ENCODE data around the gene IFI6.
"Not testable (repeated sequence)": the region's sequence is repeated elsewhere in the genome, so short reads cannot be mapped to it uniquely, and the experiment has no call there.

The IFI6 gene, protein sequence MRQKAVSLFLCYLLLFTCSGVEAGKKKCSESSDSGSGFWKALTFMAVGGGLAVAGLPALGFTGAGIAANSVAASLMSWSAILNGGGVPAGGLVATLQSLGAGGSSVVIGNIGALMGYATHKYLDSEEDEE

DNA sequence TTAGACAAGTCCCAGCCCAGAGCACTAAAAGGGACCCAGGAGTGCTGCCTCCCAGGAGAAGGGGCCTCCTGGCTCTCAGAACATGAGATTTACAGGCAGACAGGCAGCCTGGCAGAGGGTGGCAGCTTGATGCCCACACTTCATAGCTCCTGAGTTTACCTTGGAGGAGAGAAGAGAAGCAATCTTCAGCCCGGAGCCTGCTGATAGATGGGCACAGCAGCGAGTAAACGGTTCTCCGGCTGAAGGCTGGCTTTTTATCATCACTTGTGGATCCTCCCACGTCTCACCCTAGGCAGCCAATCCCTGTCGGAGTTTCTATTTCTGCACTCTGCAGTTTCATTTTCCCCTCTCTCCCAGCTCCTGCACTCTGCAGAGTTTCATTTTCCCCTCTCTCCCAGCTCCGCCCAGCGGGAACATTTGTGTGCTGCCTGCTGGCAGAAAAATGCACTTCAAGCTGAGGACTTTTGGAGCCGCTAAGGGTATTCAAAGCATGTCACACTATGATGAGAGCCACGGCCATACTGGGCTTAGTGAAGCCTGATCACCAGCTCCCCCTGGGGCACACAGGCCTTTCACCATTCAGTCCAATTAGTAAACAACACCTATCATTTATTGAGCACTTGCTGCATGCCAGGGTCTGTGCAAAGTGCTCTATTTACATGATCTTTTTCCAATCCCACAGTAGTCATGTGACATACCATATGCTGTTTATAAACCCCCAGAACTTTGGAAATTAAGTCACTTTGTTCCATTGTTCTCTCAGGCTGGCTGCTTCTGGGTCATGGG is at the start of gene IFI6:
TSS of gene IFI6 (minus strand) at position 229 of the 786 bp plus-strand sequence. CDS start 2,878 bp downstream, outside the sequence.
- DNase-seq (ENCODE audit: low read depth): peak; percentile 97

DNA sequence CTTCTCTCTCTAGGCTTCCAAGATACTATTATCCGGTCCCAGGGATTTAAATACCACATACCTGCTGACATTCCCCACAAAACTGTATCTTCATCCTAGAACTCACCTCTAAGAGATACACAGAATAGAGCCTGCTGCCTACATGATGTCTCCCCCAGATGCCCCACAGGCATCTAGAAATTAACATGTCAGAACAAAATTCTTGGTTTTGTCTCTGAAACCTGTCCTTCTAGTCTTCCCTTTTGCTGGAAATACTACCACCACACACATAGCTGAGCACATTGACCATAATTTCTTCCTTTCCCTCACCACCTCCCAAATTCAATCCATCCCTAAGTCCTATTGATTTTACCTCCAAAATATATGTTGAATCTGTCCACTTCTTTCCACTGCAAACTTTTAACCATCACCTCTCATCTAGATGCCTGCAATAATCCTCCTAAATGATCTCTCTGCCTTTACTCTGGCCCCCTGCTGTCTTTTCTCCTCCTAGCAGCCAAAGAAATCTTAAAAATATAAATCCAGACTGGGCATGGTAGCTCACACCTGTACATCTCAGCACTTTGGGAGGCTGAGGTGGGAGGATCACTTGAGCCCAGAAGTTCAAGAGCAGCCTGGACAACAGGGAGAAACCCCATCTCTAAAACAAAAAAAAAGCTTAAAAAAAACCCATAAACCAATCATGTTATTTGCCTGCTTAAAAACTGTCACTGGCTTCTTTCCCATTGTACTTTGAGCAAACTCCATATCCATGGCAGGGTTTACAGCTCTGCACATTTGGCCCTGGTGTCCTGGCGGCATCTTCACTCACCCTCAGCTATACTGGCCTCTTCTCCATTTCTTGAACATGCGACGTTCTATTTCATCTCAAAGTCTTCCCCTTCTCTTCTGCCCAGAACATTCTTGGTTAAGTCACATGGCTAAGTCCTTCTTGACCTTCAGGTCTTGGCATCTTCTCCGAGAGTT is 47.6 kb upstream of the IFI6 start:
- peak; percentile 42 for DNase-seq (ENCODE audit: low read depth)

DNA sequence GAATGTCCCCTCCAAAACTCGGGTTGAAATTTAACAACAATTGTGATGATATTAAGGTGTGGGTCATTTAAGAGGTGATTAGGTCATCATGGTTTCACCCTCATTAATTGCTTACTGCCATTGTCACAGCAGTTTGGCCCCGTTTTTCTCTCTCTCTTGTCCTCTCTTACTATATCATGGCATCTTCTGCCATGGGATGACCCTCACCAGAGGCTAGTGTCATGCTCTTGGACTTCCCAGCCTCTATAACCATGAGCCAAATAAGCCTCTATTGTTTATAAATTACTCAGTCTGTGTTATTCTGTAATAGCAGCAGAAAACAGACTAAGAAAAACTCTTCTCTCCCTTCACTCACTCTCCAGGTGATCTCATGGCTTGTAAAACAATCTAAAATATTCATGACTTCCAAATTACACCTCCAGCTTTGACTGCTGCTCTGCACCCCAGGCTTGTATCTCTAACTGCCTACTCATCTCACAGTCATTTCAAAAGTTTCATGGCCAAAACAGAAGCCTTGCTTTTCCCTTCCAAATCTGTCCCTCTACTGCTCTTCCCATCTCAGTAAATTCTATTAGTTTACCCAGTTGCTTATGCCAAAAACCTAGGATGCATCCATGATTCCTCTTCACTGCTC is 44.4 kb upstream of the IFI6 start:
- no peak for DNase-seq (ENCODE audit: low read depth)

DNA sequence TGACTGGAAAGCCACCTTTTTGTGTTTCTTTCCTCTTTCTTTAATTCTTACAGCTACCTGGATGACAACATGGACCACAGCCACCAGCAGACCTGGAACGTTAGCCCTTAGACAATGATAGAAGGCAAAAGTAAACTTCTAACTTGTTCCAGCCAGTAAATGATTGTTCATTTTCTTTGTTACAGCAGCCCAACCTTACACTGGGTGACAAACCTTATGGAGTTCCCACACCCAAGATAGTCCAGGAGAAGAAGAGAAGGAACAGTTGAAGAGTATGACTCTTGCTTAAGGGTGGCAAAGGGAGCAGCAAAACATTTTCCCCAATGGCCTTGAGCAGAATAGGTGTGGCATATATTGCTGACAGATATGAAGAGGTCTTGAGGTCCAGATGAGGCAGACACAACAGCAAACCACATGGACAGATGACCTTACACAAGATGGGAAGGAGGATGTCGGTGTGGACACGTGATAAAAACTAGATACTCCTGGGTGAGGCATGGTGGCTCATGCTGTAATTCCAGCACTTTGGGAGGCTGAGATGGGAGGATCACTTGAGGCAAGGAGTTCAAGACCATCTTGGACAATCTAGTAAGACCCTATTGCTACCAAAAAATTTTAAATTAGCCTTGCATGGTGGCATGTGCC is 42.0 kb upstream of the IFI6 start:
- no peak for DNase-seq (ENCODE audit: low read depth)

DNA sequence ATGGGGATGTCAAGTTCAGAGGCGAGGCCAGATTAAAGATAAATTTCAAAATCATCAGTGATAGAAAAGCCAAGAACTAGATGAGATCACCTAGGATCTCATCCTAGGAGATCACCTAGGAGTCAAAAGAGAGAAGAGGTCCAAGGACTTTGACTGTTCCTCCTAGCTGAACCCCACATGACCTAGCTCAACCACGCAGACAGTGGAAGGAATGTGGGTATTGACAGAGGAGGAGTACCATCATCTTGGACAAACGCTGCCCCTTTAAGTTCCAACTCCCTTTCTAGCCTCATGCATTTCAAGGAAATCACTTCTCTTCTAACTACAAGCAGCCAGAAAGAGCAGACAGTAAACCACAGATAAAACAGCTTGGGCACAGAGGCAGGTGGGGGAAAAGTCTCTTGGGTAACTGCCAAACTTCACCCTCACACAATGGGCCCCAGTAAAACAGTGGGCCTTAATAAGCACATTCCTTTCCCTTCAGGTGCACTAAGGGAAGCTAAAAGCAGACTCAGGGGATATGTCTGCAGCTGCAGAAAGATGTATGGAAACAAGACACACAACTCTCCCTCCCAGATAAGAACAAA is 41.2 kb upstream of the IFI6 start:
- no peak for DNase-seq (ENCODE audit: low read depth)

DNA sequence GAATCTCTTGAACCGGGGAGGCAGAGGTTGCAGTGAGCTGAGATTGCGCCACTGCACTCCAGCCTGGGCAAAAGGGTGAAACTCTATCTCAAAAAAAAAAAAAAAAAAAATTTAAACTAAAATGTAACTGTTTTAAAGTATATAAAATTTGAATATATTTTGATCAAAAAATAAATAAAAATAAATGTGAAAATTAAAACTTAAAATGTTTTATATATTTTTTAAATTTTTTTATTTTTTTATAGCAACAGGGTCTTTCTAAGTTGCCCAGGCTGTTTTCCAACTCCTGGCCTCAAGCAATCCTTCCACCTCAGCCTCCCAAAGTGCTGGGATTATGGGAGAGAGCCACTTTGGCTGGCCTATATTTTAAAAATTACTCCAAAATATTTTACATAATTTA is 38.6 kb upstream of the IFI6 start:
- no peak for DNase-seq (ENCODE audit: low read depth)

DNA sequence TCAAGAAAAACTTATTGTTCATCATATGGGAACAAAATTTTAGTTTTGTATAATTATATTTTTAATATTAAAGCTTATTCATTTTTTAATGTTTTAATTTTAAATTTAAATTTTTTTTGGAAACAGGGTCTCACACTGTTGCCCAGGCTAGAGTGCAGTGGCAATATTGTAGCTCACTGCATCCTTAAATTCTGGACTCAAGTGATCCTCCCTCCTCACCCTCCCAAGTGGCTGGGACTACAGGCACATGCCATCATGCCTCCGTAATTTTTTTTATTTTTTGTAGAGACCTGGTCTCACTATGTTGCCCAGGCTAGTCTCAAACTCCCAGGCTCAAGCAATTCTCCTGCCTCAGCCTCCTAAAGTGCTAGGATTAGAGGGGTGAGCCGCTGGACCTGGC is 33.6 kb upstream of the IFI6 start:
- DNase-seq (ENCODE audit: low read depth): no peak

DNA sequence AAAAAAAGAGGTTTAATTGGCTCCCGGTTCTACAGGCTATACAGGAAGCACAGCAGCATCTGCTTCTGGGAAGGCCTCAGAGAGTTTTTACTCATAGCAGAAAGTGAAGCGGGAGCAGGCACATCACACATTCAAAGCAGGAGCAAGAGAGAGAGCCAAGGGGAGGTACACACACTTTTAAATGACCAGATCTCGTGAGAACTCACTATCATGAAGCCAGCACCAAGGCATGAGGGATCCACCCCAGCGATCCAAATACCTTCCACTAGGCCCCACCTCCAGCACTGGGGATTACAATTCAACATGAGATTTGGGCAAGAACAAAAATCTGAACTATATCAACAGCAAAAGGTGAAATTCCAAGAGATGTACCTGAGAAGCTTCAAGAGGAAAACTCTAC is 33.0 kb upstream of the IFI6 start:
- no peak for DNase-seq (ENCODE audit: low read depth)

DNA sequence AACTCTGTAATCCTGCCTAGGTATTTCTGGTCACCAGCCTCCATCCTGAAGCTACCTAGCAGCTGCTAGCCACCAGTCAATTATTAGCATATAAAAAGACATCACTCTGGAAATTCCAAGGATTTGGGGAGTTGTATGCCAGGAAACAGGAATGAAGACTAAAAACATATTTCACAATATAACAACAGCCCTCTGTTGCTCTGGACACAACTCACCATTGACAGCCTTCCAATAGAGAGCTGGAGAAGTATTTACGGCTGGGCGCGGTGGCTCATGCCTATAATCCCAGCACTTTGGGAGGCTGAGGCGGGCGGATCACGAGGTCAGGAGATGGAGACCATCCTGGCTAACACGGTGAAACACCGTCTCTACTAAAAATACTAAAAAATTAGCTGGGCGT is 24.8 kb upstream of the IFI6 start:
- DNase-seq (ENCODE audit: low read depth): not testable (repeated sequence)

DNA sequence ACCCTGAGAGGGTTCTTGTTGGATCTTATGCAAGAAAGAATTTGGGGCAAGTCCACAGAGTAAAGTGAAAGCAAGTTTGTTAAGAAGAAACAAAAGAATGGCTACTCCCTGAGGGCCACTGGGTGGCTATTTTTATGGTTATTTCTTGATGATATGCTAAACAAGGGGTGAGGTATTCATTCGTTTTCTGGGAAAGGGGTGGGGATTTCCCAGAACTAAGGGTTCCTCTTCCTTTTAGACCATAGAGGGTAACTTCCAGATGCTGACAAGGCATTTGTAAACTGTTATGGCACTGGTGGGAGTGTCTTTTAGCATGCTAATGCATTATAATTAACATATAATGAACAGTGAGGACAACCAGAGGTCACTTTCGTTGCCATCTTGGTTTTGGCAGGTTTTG is 18.2 kb upstream of the IFI6 start:
- no peak for DNase-seq (ENCODE audit: low read depth)

DNA sequence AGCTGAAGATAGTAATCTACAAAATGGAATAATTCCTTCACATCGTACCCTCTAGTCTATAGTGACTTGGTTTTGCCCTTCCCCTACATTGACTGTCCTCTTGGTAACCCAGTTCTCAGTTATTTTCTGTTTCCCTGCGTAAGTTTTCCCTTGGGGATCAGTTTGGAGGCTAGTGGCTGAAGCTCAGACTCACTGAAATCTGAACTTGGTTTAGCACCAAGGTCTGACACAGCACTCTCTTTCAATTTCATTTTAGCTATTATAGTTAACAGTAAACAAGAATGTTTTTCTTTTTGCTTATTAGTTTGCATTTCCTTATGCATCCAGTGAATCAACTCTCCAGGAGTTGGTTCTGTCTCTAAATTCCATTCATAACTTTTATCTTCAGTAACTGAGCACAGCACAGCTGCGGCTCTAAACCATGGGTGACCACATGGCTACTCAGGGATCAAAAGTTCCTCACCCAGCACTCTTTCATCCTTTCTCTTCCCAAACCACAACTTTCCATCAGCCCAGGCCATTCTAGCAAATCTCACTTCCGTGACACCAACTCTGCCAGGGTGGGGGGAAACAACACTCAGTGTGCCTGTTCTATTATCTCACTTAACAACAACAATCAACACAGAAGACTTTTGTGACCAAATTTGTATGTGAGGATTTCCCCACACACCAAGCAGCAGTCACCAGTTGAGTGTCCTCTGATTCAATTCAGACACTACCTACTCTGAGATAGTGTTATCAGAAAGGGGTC is 17.6 kb upstream of the IFI6 start:
- peak; percentile 51 for DNase-seq (ENCODE audit: low read depth)

DNA sequence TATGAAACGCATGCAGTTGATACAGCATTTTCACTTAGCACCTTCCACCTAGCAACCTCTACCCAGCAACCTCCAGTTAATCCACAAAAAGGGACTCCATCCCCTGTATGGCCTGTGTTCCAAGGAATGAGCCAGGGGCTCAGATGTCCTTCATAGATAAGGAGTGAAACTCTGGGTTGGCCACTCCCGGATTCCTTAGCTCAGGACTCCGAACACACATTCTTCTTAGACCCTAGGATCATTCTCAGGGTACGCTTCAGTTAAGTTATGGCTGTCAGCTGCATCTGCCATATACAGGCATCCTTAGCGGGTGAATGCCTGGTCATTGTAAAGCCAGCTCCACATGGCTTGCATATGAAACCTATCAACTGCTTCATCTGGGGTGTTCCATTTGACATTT is 15.9 kb upstream of the IFI6 start:
- DNase-seq (ENCODE audit: low read depth): no peak

DNA sequence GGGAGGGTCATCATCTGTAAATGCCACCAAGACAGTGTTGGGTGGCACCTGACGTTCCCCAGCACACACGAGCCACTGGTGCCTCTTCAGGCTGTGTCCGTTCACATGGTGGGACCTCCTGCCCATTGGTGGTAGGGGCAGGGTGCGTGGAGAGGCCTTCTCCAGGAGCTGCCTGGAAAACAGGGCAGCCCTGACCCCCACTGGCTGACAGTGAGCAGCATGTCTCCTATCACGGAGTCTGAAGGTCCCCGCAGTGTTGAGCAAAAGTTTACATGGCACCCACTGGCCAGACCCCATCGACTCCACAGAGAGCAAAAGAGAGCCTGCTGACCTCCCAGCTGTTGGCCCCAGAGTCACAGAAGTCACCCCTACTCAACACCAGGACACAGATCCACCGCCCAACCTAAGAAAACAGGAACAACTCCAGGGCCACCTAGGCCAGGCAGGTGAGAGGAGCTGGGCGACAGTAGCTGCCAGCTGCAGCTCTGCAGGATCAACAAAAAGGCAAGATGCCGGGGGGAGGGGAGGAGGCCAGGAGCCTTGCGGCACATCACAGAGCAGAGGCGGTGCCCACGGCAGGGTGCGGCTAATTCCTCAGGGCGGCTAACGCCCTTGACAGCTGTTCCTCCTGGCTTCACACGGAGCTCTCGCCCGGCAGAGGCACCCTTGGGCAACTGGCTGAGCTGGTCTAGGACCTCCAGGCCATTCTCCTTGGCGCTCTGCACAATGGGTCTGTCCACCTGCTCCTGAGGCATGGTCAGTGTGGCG is 14.4 kb upstream of the IFI6 start:
- no peak for DNase-seq (ENCODE audit: low read depth)

DNA sequence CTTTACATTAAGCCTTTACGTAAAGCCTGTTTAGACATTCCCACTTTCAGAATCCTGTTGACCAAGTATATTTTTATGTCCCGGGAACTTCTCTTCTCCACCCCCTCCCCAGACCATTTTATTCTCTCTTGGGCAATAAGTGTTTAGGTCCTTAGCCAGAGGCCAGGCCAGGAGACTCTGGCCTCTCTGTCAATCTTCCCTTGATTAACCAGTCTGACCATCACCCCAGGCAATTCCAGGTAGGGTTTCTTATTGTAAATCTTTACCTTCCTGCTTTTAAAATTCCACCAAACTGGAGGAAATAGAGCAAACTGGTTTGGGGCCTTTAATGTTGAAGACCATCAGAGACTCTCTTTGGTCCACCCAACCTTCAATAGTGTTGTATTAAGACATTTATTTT is 12.2 kb upstream of the IFI6 start:
- DNase-seq (ENCODE audit: low read depth): no peak

DNA sequence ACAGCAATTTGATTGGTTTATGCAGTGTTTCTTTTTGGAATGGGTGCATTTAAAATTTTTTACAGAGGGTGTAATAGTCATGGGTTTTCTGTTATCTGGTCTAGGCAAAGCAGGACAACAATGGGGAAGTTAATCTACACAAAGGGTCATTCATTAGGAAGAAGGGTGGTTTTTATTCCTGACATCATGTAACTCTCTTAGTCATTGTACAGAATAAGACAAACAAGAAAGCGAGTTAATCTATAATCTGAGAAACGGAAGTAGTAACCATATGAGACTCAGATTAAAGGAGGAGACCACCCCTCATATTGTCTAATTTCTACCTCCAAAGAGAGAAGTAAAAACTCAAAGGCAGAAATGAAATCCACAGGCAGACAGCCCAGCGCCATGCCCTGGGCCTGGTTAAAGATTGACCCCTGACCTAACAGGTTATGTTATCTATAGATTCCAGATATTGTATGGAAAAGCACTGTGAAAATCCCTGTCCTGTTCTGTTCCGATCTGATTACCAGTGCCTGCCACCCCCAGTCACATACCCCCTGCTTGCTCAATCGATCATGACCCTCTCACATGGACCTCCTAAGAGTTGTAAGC is 10.5 kb upstream of the IFI6 start:
- DNase-seq (ENCODE audit: low read depth): no peak

DNA sequence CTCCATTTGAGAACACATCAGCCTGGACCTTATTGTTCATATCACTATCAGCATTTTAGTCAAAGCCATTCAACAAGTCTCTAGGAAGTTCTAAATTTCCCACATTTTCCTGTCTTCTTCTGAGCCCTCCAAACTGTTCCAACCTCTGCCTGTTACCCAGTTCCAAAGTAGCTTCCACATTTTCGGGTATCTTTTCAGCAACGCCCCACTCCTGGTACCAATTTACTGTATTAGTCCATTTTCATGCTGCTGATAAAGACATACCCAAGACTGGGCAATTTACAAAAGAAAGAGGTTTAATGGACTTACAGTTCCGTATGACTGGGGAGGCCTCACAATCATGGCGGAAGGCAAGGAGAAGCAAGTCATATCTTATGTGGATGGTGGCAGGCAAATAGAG is 9.6 kb upstream of the IFI6 start:
- DNase-seq (ENCODE audit: low read depth): not testable (repeated sequence)

DNA sequence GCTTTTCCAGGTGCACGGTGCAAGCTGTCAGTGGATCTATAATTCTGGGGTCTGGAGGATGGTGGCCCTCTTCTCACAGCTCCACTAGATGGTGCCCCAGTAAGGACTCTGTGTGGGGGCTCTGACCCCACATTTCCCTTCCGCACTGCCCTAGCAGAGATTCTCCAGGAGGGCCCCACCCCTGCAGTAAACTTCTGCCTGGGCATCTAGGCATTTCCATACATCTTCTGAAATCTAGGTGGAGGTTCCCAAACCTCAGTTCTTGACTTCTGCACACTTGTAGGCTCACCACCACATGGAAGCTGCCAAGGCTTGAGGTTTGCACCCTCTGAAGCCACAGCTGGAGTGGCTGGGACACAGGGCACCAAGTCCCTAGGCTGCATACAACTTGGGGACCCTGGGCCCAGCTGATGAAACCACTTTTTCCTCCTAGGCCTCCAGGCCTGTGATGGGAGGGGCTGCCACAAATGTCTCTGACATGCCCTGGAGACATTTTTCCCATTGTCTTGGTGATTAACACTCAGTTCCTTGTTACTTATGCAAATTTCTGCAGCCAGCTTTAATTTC is 8.3 kb upstream of the IFI6 start:
- not testable (repeated sequence) for DNase-seq (ENCODE audit: low read depth)

DNA sequence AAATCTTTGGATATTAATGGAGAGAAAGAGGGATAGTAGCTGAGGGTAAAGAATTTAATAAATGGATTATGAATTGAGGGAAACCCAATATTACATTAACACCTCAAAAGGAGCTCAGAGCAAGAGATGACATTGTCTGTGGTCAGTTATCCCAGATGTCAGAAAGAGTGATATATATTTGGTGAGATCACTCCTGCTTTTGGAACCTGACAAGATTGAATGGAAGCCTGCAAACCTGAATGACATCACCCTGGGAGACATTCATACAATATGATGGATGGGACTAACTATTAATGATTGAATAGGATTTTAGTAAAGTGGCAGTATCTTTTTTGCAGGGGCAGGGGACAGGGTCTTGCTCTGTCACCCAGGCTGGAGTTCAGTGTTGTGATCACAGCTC is 6.8 kb upstream of the IFI6 start:
- no peak for DNase-seq (ENCODE audit: low read depth)

DNA sequence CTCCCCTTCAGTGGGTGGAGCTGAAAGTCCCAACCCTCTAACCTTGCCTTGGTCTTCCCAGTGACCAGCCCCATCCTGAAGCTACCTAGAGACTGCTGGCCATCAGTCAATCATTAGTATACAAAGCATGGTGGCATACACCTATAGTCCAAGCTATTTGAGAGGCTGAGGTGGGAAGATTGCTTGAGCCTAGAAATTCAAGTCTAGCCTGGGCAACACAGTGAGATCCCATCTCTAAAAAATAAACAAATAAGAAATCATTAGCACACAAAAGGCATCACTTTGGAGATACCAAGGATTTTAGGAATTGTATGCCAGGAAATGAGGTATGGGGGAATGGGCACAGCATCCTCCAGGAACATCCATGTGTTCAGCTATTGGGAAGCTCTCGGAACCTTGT is 4.4 kb upstream of the IFI6 start:
- DNase-seq (ENCODE audit: low read depth): no peak

Measured in ELR (cell line).